Trophoblast cell (in vitro differentiated cells and primary cell): Measurements from ENCODE around the gene HMCN2.

Source experiments
- DNase-seq, 2 donors: peaks; one replicate each; pipeline ENCODE4 v3.0.0-alpha.2; 2016
- H2AFZ ChIP-seq: 2 replicates; pipeline ENCODE4 v1.6.1; 2013; ENCODE audit warnings: low read length, moderate library complexity, mild to moderate bottlenecking; ENCODE audit not compliant: insufficient read depth, poor library complexity
- H2AK5ac ChIP-seq: 2 replicates; pipeline ENCODE4 v1.6.1; 2013; ENCODE audit warnings: mild to moderate bottlenecking, low read length
- H2BK120ac ChIP-seq: 2 replicates; pipeline ENCODE4 v1.6.1; 2013; ENCODE audit warnings: low read length, mild to moderate bottlenecking, moderate library complexity; ENCODE audit not compliant: insufficient read depth, poor library complexity
- H2BK12ac ChIP-seq: 2 replicates; pipeline ENCODE4 v1.6.1; 2013; ENCODE audit warnings: mild to moderate bottlenecking, low read length, moderate library complexity
- H2BK5ac ChIP-seq: 2 replicates; pipeline ENCODE4 v1.6.1; 2013; ENCODE audit warnings: low read length, low read depth, moderate library complexity, mild to moderate bottlenecking; ENCODE audit not compliant: poor library complexity
- H3K14ac ChIP-seq: 2 replicates; pipeline ENCODE4 v1.6.1; 2013; ENCODE audit warnings: mild to moderate bottlenecking, low read length
- H3K18ac ChIP-seq: 2 replicates; pipeline ENCODE4 v1.6.1; 2013; ENCODE audit warnings: mild to moderate bottlenecking, low read length
- H3K23ac ChIP-seq: 2 replicates; pipeline ENCODE4 v1.6.1; 2013; ENCODE audit warnings: low read length
- H3K27ac ChIP-seq: 2 replicates; pipeline ENCODE4 v1.5.1; 2013; ENCODE audit warnings: low read depth, mild to moderate bottlenecking, inconsistent platforms, low read length, moderate library complexity
- H3K27me3 ChIP-seq: 2 replicates; pipeline ENCODE4 v1.6.1; 2013; ENCODE audit warnings: inconsistent platforms, mild to moderate bottlenecking, low read length, moderate library complexity; ENCODE audit not compliant: insufficient read depth
- H3K36me3 ChIP-seq, 2 experiments: 1 replicate in 1 of 2; 2 replicates in 1 of 2; pipeline ENCODE4 v1.6.1; 2013; ENCODE audit warnings: low read length in 2 of 2, mild to moderate bottlenecking in 2 of 2, moderate library complexity in 1 of 2; ENCODE audit not compliant: insufficient read depth in 2 of 2, control insufficient read depth in 1 of 2
- H3K4ac ChIP-seq: 2 replicates; pipeline ENCODE4 v1.6.1; 2013; ENCODE audit warnings: low read depth, mild to moderate bottlenecking, low read length, moderate library complexity
- H3K4me1 ChIP-seq, 2 experiments: 1 replicate in 1 of 2; 2 replicates in 1 of 2; pipeline ENCODE4 v1.6.1; 2013; ENCODE audit warnings: low read length in 2 of 2, mild to moderate bottlenecking in 2 of 2, moderate library complexity in 1 of 2; ENCODE audit not compliant: insufficient read depth in 2 of 2, control insufficient read depth in 1 of 2
- H3K4me2 ChIP-seq: 2 replicates; pipeline ENCODE4 v1.6.1; 2013; ENCODE audit warnings: inconsistent platforms, mild to moderate bottlenecking, low read length, moderate library complexity
- H3K4me3 ChIP-seq: 2 replicates; pipeline ENCODE4 v1.5.1; 2013; ENCODE audit warnings: mild to moderate bottlenecking, low read depth, low read length, inconsistent platforms
- H3K79me1 ChIP-seq: one replicate; pipeline ENCODE4 v1.6.1; 2013; ENCODE audit warnings: low read length
- H3K79me2 ChIP-seq: 2 replicates; pipeline ENCODE4 v1.6.1; 2013; ENCODE audit warnings: low read length, mild to moderate bottlenecking; ENCODE audit not compliant: control insufficient read depth, insufficient read depth, poor library complexity
- H3K9ac ChIP-seq: 2 replicates; pipeline ENCODE4 v1.6.1; 2013; ENCODE audit warnings: mild to moderate bottlenecking, low read length
- H3K9me3 ChIP-seq: 2 replicates; pipeline ENCODE4 v1.6.1; 2013; ENCODE audit warnings: low read depth, mild to moderate bottlenecking, control low read depth, inconsistent platforms, low read length; ENCODE audit not compliant: insufficient read depth
- H4K12ac ChIP-seq: 2 replicates; pipeline ENCODE4 v1.6.1; 2013; ENCODE audit warnings: low read depth, mild to moderate bottlenecking, low read length, moderate library complexity
- H4K8ac ChIP-seq: 2 replicates; pipeline ENCODE4 v1.6.1; 2013; ENCODE audit warnings: low read depth, mild to moderate bottlenecking, low read length, moderate library complexity
- H4K91ac ChIP-seq: one replicate; pipeline ENCODE4 v1.6.1; 2013; ENCODE audit warnings: low read depth, mild to moderate bottlenecking, low read length, moderate library complexity
- WGBS: extraction: QIAGEN DNeasy Blood & Tissue Kit; methylation state at CpG from one replicate; pipeline ENCODE4 v1.1.7; 2013; ENCODE audit warnings: missing lambda C conversion rate; ENCODE audit not compliant: insufficient read length, insufficient coverage; ENCODE audit errors: extremely low coverage; 5-methylcytosine and 5-hydroxymethylcytosine counted together

Gene HMCN2

DNA sequence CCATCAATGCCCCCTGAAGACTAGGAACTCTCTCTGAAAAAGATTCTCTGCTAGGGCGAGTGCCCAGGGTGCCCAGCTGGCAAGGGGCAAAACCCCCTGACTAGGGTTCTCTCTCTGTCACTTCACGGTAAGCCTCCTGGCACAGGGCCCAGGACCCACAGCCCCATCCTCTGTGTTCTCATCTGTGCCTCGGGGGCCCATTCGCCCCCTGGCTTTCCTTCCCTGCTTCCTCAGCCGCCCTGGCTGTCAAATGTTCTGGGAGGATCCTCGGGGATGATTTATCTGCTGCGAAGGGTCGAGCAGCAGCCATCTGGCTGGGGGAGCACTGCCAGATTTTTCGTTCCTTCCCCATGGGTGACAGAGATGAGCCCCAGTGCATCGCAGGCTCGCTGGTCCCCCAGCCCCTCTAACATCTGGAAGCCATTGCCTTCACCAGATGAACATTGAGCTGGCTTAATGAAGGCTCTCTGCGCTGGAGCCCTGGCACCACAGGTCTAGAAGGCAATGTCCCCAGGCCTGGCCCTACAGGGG is 24.2 kb downstream of the HMCN2 start:
- H3K79me2 ChIP-seq = no peaks in the 10 kb centered on the region
- no peak for DNase-seq
- no peak overlapping the region for H3K9ac ChIP-seq
- no peaks in the 10 kb centered on the region for H3K27me3 ChIP-seq
- H2BK12ac ChIP-seq = no peak overlapping the region
- no peak overlapping the region for H2AK5ac ChIP-seq
- H4K91ac ChIP-seq = no peak overlapping the region
- H3K36me3 ChIP-seq = no peaks in the 10 kb centered on the region
- no peak overlapping the region for H3K14ac ChIP-seq
- H3K4me1 ChIP-seq = peaks cover 0 to 3% of the 10 kb centered on the region in 2 experiments
- H3K23ac ChIP-seq = no peak overlapping the region
- H3K4me2 ChIP-seq = no peak overlapping the region
- peaks cover 3% of the 10 kb centered on the region for H3K9me3 ChIP-seq
- H3K4me3 ChIP-seq = no peak overlapping the region
- no peak overlapping the region for H2BK120ac ChIP-seq
- no CpG with 5 or more reads among the region's 12 CpGs for WGBS
- no peak overlapping the region for H3K4ac ChIP-seq
- no peak overlapping the region for H2BK5ac ChIP-seq
- no peak overlapping the region for H3K27ac ChIP-seq
- H3K18ac ChIP-seq = no peak overlapping the region
- no peak overlapping the region for H4K8ac ChIP-seq
- no peak overlapping the region for H2AFZ ChIP-seq
- H4K12ac ChIP-seq = no peak overlapping the region
- H3K79me1 ChIP-seq = no peaks in the 10 kb centered on the region

DNA sequence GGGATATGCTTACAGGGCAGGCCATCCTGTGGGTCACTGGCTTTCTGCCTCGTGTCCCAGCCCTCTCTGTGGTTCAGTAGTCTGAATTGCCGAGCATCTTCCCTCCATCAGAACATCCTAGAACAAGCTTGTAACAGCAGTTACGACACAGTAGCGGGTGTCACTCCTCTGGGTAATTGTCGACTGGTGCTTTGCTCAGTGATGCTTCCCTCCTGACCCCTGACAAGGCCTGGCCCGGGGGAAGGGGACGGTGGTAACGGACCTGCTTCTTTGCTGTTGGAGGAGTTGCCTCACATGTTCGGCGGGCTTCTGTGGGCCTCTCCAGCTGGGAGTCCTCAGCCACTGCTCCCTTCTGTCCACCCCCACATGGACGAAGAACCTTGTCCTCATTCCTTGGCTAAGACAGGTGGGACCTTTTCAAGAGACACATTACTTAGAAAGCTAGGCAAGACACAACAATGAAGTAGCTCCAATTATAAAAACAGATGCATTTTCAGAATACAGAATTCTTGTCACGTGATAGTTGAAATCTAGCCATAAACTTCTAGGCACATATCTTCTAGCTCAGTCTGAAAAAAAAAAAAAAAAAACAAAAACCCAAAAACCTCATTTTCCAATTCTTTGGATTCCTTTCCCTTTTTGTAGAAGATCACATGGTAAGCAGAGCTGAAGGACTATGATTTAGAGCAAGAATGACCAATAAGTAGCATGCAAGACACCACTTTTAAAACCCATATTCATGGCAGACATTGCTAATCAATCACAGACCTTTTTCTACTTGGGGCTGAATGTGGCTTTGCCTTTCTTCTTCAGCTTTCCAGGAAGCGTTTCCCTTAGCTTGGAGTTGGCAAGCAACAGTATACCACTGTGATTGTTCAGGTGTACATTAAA is 25.0 kb downstream of the HMCN2 start:
- no peak for DNase-seq
- Histone ChIP-seq H3K27ac (no peak overlapping the region), H3K4ac (no peak overlapping the region), H2BK5ac (no peak overlapping the region), H4K8ac (no peak overlapping the region), H3K4me1 (peaks cover 0 to 3% of the 10 kb centered on the region in 2 experiments), H2BK12ac (no peak overlapping the region), H3K9me3 (peaks cover 3% of the 10 kb centered on the region), H3K14ac (no peak overlapping the region), H4K91ac (no peak overlapping the region), H3K4me3 (no peak overlapping the region), H3K27me3 (no peaks in the 10 kb centered on the region), H2AK5ac (no peak overlapping the region), H2AFZ (no peak overlapping the region), H4K12ac (no peak overlapping the region), H3K36me3 (no peaks in the 10 kb centered on the region), H3K4me2 (no peak overlapping the region), H3K79me2 (no peaks in the 10 kb centered on the region), H3K9ac (no peak overlapping the region), H3K23ac (no peak overlapping the region), H2BK120ac (no peak overlapping the region), H3K18ac (no peak overlapping the region), H3K79me1 (no peaks in the 10 kb centered on the region)
- WGBS = no CpG with 5 or more reads among the region's 13 CpGs

DNA sequence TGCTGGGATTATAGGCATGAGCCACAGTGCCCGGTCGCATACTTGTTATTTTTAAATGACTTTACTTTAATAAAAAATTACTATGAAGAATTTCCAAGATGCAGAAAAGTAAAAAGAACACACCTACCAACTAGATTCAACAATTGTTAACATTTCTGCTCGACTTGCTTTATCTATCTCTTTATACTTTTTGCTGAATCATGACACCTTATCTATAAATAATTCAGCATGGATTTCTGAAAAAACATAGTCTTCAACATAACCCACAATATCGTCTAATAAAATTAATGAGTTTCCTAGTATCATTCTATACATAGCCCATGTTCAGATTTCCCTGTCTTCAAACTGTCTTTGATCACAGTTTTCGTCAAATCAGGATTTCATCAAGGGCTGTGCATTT is 25.9 kb downstream of the HMCN2 start:
- no peak overlapping the region for H3K18ac ChIP-seq
- no peak overlapping the region for H4K12ac ChIP-seq
- peaks cover 3% of the 10 kb centered on the region for H3K9me3 ChIP-seq
- H3K4me2 ChIP-seq = no peak overlapping the region
- H3K9ac ChIP-seq = no peak overlapping the region
- no peak overlapping the region for H3K23ac ChIP-seq
- H4K8ac ChIP-seq = no peak overlapping the region
- no peak overlapping the region for H3K4me3 ChIP-seq
- no peak overlapping the region for H2BK120ac ChIP-seq
- no peak overlapping the region for H2AK5ac ChIP-seq
- no peak for DNase-seq
- no peak overlapping the region for H2AFZ ChIP-seq
- no CpG with 5 or more reads among the region's 5 CpGs for WGBS
- no peaks in the 10 kb centered on the region for H3K27me3 ChIP-seq
- no peak overlapping the region for H4K91ac ChIP-seq
- H3K79me1 ChIP-seq = no peaks in the 10 kb centered on the region
- no peak overlapping the region for H3K4ac ChIP-seq
- no peak overlapping the region for H2BK12ac ChIP-seq
- no peaks in the 10 kb centered on the region for H3K36me3 ChIP-seq
- no peak overlapping the region for H2BK5ac ChIP-seq
- H3K79me2 ChIP-seq = no peaks in the 10 kb centered on the region
- H3K4me1 ChIP-seq = peaks cover 0 to 3% of the 10 kb centered on the region in 2 experiments
- H3K27ac ChIP-seq = no peak overlapping the region
- H3K14ac ChIP-seq = no peak overlapping the region

DNA sequence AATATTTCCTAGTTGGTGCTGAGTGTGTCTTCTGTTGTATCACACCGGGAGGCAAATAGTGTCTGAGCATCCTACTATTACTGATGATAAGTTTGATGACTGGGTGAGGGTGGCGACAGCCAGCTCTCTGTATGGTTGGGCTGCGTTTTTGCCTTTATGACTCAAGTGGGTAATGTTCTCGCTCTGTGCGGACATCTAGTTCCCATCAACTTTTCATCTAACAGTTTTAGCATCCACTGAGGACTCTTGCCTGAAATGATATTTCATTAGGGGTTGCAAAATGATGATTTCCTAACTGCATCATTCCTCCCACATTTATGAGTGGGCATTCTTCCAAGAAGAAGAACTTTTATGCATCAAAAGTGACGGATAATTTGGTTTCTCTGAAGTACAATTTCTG is 26.5 kb downstream of the HMCN2 start:
- WGBS = no CpG with 5 or more reads among the region's 6 CpGs

More for the DNA sequence above, 26.5 kb downstream of the HMCN2 start:
- H3K79me1 ChIP-seq = no peaks in the 10 kb centered on the region
- no peak overlapping the region for H3K4me2 ChIP-seq
- no peak overlapping the region for H3K18ac ChIP-seq
- H4K12ac ChIP-seq = no peak overlapping the region
- no peak for DNase-seq
- no peak overlapping the region for H3K27ac ChIP-seq
- H3K27me3 ChIP-seq = no peaks in the 10 kb centered on the region
- no peak overlapping the region for H3K14ac ChIP-seq
- no peak overlapping the region for H3K4ac ChIP-seq
- peaks cover 3% of the 10 kb centered on the region for H3K9me3 ChIP-seq
- H4K8ac ChIP-seq = no peak overlapping the region
- H4K91ac ChIP-seq = no peak overlapping the region
- H3K36me3 ChIP-seq = no peaks in the 10 kb centered on the region
- no peak overlapping the region for H2BK5ac ChIP-seq
- H2AK5ac ChIP-seq = no peak overlapping the region
- no peak overlapping the region for H2BK12ac ChIP-seq
- H3K79me2 ChIP-seq = no peaks in the 10 kb centered on the region
- H3K23ac ChIP-seq = no peak overlapping the region
- H2AFZ ChIP-seq = no peak overlapping the region
- no peak overlapping the region for H3K4me3 ChIP-seq
- no peak overlapping the region for H2BK120ac ChIP-seq
- peaks cover 0 to 3% of the 10 kb centered on the region in 2 experiments for H3K4me1 ChIP-seq
- no peak overlapping the region for H3K9ac ChIP-seq
